ENCODE data around the gene CD74.
A peak's percentile ranks its signal among the peaks of the same experiment; 100 is the strongest.

CD74 gene

GRCh38 chr5:150396267-150396666 is 16.4 kb downstream of the CD74 start:
- no peak for DNase-seq (ENCODE audit: low spot score)

GRCh38 chr5:150395688-150395975 is 17.1 kb downstream of the CD74 start:
- no peak for DNase-seq (ENCODE audit: low spot score)

DNA sequence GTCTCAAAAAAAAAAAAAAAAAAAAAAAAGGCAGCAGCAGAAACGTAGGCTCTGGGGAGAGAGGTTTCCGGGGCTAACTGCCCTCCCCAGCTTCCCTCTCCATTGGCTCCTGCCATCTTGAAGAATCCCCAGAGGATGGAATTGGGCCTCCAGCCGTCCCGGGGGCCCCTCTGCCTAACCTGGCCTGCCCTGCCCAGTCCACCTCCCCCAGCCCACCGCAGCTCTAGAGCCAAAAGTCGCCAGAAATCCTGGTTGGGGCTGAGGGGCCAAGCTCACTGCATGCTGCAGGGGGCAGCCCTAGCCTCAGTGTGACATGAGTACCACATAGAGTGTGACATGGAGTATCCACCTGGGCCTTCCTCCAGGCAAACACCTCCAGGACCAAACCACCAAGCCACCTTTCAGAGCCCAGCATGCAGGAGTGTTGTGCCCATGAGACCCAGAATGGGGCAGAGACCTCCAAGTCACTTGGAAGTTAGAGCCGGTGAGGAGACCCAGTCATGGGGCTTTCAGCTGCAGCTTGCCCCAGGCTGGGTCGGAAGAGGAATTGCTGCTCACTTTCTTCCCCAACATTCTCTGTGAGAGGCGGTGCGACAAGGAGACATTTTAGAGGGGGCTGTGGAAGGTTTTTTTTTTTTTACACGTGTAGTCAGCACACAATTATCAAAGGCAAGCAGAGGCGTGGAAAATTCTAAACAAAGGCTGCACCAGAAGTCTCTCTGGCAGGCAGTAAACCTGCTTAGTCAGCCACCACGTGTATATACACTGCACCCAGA is 17.6 kb downstream of the CD74 start:
- DNase-seq (ENCODE audit: low spot score): no peak

GRCh38 chr5:150394131-150394530 is 18.6 kb downstream of the CD74 start:
- peak; percentile 45 for DNase-seq (ENCODE audit: low spot score)

GRCh38 chr5:150393096-150393645 is 19.5 kb downstream of the CD74 start:
- DNase-seq (ENCODE audit: low spot score): no peak

DNA sequence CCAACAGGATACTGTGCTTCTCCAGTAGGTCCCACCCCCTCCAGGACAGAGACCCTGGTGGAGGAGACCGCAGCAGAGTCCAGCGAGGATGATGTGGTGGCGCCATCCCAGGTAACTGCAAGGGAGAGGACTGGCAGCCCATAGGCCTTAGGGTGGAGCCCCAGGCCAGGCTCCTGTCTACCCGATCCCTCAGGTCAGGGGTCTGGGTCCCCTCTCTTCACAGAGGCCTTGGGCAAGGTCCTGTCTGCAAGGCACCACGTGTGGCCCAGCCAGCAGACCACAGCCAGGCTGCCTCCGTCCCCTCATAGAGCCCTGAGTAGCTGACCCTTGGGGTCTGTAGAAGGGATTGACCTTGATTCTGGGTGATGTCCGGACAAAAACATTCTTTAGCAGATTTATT is 20.0 kb downstream of the CD74 start:
- DNase-seq (ENCODE audit: low spot score): no peak

GRCh38 chr5:150391986-150392385 is 20.7 kb downstream of the CD74 start:
- DNase-seq (ENCODE audit: low spot score): no peak

DNA sequence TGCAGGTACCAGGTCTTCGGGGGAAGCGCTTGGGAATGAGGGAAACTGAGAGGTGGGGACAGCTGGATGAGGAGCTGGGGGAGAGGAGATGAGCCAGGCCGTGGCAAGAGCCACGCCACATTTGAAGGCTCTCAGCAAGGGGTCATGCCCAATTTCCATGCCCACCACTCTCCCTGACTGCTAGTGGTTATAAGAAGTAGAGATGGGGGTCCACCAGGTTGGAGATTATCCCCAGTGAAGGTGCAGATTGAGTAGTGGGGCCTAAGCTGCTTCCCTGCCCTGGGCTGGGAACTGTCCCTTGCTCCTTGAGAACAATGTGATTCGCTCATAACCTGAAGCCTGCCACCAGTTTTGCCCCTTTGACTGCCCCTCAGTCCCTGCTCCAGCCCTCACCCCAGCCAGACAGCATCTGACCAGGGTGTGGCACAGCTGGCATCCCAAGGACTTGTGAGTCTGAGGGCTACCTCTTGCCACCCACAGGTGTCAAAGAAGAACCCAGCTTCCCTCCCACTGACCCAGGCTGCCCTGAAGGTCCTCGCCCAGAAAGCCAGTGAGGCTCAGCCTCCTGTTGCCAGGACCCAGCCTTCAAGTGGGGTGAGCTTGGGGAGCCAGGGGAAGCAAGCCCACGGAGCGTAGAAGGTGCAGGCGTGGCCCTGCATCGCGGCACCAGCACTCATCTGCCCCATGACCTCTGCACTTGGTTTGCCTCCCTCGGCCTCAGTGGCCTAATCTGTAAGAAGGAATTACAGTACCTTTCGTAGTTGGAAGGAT is 21.5 kb downstream of the CD74 start:
- no peak for DNase-seq (ENCODE audit: low spot score)

GRCh38 chr5:150389531-150390266 is 23.0 kb downstream of the CD74 start:
- DNase-seq (ENCODE audit: low spot score): no peak

- no peak for DNase-seq (ENCODE audit: low spot score)
These were observed 26.5 kb downstream of the CD74 start for GRCh38 chr5:150386024-150386855.

GRCh38 chr5:150384701-150385100 is 28.0 kb downstream of the CD74 start:
- DNase-seq (ENCODE audit: low spot score): no peak

DNA sequence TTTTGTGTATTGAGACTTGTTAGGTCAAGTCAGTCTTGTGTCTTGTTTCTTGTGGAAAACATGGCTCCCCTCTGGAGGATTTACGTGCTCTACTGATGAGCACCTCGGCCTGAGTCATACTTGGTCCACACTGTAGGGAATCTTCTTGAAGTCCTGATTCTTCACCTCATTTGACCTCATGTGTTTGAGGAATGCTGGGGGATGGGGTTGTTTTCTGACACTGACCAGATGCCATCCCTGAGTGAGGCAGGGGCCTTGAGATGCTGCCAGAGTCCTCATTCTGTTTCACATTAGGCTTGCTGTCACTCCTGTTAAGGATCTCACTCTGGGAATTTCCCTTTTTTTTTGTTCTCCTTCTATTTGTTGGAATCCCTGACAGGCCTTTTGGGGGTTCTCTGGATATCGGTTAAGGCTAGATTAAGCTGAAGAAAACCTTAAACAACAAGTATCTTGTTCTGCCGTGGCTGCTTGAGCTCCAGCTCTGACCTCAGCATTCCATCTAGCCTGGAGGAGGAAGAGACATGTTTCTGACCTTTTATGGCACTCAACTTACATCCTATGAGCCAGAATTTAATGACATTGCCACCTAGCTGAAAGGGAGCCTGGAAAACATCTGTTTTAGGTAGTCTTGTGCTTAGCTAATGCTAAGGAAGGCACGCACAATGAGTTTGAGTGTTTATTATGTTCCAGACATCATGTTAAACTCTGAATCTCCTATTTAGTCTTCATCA is 34.6 kb downstream of the CD74 start:
- peak; percentile 73 for DNase-seq (ENCODE audit: low spot score)

- DNase-seq (ENCODE audit: low spot score): no peak
These were observed 35.6 kb downstream of the CD74 start for GRCh38 chr5:150376799-150377771.

DNA sequence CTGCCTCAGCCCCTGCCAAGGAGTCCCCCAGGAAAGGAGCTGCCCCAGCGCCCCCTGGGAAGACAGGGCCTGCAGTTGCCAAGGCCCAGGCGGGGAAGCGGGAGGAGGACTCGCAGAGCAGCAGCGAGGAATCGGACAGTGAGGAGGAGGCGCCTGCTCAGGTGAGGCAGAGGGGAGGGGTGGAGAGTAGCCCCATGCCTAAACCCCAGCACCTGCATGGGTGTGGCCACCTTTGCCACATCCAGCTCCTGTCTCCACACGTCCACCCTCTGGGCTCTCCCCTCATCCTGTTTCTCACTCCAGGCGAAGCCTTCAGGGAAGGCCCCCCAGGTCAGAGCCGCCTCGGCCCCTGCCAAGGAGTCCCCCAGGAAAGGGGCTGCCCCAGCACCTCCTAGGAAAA is 38.1 kb downstream of the CD74 start:
- DNase-seq (ENCODE audit: low spot score): no peak

GRCh38 chr5:150372639-150373038 is 40.1 kb downstream of the CD74 start:
- no peak for DNase-seq (ENCODE audit: low spot score)

- no peak for DNase-seq (ENCODE audit: low spot score)
These were observed 44.2 kb downstream of the CD74 start for GRCh38 chr5:150368526-150368925.

DNA sequence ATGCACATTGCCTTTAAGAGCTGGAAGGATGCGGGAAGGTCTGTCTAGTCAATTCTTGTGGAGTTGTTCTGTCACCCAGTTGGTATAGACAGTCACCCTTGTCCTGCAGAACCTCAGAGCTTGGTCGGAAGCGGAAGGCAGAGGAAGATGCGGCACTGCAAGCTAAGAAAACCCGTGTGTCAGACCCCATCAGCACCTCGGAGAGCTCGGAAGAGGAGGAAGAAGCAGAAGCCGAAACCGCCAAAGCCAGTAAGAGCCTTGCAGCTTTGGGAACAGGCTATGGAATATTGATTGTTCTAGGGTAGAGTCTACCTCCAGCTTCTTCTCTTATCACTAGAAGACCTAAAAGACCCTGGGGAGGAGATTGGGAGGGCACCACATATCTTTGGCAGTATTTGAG is 48.7 kb downstream of the CD74 start:
- no peak for DNase-seq (ENCODE audit: low spot score)

GRCh38 chr5:150363185-150363584 is 49.5 kb downstream of the CD74 start:
- no peak for DNase-seq (ENCODE audit: low spot score)

GRCh38 chr5:150361301-150361700 is 51.4 kb downstream of the CD74 start:
- no peak for DNase-seq (ENCODE audit: low spot score)
